OCI-M1 (cell line): ENCODE measurements around the gene MRPS9.

Experiments
- DNase-seq: peaks from one replicate; lab custom pipeline; 2025; lab: John Stamatoyannopoulos, UW

The MRPS9 gene

DNA sequence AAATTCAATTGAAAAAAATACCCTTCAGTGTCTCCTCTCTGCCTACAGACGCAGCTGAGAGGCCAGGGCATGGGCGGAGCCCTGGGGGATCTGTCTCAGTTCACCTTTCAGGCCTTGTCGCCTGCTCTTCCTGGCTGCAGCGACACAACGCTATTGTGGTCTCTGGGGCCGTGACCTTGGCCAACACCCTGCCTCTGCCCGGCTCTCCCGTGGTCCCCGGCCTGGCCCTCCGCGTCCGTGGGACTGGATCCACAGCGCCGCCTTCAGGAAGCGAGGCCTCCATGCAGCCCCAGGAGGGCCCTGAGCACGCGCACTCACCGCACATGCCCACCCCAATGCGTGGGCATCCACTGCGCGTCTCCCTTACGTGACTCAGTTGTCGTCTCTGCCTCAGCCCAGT lies 81.1 kb downstream of the MRPS9 start:
- no peak for DNase-seq

DNA sequence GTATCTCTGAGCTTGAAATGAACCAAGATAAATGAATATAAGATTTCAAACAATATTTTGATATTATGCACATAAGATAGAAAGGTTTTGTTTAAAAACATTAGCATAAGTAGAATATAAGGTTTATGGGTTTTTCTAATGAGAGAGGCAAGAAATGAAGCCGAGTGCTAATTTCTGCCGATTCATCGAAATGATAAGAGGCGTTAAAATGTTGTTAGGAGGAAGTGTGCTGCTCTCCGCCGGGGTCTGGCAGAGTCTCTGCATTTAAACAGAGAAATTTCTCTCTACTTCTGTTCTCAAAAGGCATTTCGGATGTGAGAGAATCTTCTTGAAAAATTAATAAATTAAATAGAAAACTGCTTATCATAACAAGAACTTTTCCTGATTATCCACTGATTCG lies 83.6 kb downstream of the MRPS9 start:
- DNase-seq, result peak; percentile 13

DNA sequence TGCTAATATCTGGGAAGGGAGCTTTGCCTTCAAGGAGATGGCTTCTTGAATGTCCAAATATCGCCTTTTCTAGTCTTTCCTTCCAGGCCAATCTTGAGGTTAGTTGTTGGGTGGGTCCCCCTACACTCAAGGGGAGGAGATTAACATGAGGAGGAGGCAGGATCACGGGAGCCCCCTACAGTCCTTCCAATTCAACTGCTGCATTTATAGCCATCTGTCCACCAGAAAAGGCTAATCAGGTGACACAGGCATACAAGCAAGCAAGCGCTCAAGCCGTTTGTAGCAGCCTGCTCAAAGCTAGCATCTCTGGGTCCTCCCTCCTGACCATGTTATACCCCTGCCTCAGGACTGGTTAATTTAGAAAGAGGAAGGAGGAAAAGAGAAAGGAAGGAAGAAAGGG lies 87.6 kb downstream of the MRPS9 start:
- DNase-seq, result peak; percentile 43

DNA sequence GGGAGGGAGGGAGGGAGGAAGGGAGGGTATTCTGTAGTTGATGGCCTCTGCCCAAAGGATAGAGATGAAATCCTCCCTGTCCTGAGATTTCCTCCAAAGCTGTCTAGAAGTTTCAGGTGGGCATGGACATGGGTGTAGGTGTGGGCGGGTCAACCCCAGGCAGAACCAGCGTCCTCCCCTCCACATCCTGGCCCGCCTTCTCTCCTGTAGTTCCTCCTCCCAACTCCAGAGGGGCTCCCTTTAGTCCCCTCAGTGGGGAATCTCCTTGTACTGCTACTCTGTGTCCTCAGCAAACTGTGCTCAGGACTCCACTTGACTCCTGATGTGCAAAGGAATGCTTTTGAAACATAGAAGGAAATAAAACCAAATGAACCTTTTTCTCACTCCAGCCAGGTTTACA lies 88.1 kb downstream of the MRPS9 start:
- no peak for DNase-seq

DNA sequence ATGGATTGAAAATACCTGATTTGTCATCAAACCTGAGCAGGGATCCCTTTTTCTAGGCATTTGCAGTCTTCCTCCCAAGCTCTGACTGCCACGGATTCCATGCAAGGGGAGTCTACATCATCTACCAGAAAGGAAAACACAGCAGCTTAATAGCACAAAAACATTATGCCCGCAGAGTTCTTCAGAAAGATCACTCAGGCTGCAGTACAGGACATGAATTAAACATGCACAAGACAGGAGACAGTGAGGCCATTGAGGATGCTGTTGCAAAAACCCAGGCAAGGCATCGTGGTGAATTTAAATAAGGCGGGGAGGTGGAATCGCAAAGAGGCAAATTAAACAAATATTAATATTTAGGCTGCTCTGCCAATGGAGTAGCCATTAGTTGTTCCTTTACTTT lies 88.5 kb downstream of the MRPS9 start:
- no peak for DNase-seq

GRCh38 chr2:105127289-105127915 lies 89.5 kb downstream of the MRPS9 start:
- DNase-seq, result no peak

GRCh38 chr2:105129722-105130232 lies 91.9 kb downstream of the MRPS9 start:
- DNase-seq, result peak; percentile 59

GRCh38 chr2:105130546-105130945 lies 92.7 kb downstream of the MRPS9 start:
- no peak for DNase-seq

DNA sequence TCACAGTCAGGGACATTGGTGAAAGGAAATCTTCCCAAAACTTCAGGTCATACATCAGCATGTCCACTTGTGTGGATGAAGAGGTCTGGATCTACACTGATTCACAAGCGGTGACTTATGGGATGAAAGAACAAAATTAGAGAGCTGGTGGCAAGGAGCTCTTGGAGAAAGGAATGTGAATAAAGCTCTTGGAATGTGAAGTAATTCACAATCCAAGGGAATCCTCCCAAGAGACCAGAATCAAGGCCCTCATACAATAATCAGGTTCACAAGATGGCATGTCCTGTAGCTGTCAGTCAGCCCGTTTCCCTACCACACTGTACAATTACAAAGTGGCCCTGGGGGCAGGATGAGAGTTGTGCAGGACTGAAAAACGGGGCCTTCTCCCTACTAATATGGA lies 96.2 kb downstream of the MRPS9 start:
- DNase-seq, result no peak

DNA sequence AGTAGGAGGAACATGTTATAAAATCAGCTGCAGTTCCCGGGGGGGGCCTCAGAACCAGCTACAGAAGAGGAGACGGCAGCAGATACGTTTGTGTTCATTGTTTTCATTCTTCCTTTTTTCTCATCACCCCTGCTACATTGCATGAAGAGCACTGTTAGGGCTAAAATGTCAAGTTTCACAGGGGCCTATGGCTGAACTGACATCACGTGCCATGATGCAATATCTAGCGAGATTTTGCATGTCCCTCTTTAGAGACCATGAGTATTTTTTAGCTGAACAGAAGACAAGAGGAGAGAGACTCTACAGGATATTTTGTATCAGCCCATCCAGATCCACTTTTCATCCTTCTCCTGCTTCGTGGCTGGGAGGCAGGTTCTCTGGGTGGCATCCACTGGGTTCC lies 97.6 kb downstream of the MRPS9 start:
- DNase-seq, result peak; percentile 2

GRCh38 chr2:105136394-105136793 lies 98.5 kb downstream of the MRPS9 start:
- DNase-seq, result no peak

DNA sequence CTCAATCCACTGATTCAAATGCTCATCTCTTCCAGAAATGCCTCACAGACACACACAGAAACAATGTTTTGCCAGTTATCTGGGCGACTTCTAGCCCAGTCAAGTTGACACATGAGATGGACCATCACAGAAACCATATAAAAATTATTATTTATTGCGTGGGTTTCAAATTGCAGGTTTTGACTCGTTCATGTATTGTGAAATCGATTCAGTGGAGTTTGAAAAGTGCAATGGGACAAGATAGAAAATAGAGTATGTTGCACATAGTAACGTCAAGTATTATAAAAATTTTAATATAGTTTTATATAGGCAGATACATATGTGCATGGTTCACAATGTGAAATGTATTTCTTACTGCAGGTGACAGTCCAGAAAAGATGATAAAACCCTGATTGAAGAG lies 100.8 kb downstream of the MRPS9 start:
- no peak for DNase-seq

DNA sequence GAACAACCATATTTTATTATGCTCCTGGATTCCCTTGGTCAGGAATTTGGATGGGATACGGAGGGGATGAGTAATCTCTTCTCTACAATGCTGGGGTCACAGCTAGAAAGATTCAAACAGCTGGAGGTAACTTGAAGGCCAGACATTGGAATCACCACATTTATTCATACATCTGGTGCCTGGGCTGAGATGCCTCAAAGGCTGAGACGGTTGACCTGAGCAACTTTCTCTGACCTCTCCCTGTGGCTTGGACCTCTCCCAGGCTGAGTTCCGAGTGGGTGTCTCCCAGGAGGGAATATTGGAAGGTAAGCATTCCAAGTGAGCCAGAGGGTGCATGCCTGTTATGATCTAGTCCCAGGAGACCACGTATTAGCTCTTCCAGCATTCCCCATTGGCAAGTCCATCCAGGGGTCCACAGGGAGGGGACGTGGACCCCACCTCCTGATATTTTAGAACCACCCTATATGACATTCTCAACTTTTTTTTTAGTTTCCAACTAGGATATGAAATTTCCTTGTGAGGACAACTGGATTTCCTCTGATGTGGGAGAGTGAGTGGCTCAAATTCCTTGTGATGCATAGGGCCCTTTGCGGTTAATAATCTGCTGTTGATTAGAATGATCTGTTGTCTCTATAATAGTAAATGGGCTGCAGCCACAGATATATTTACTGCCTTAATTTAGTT lies 101.8 kb downstream of the MRPS9 start:
- no peak for DNase-seq

DNA sequence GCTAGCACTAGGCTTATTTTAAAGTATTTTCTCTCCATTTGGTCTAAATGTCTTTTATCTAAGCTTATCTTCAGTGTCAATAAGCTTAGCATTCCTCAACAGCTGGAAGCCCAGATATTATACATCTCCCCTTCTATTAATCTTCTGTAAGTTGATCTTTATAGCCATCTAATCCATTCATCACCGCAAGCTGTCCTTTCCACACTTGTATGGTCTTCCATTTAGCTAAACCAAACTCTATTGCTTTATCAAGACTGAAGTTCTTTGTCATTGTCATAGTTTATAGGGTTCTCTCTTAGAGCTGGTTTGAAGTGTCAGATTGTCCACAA lies 102.3 kb downstream of the MRPS9 start:
- DNase-seq, result no peak

- no peak for DNase-seq
Measured at GRCh38 chr2:105141099-105141614, 103.3 kb downstream of the MRPS9 start.

GRCh38 chr2:105142239-105142638 lies 104.4 kb downstream of the MRPS9 start:
- DNase-seq, result no peak

DNA sequence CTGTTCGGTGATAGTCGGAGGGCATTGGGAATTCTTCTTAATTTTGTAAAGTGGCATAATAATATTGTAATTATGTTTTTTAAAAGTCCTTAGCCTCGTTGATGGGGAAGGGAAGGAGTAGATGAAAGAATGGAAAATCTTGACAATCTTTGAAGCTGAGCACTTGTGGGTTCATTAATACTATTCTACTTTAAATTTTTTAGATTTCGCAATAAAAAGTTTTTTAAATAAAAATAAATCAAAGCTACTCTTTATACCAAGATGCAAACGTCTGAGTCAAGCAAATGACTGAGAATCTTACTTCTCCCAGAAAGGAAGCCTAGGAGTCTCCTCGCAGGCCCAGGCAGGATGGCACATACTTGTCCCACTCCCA lies 105.2 kb downstream of the MRPS9 start:
- DNase-seq, result no peak

DNA sequence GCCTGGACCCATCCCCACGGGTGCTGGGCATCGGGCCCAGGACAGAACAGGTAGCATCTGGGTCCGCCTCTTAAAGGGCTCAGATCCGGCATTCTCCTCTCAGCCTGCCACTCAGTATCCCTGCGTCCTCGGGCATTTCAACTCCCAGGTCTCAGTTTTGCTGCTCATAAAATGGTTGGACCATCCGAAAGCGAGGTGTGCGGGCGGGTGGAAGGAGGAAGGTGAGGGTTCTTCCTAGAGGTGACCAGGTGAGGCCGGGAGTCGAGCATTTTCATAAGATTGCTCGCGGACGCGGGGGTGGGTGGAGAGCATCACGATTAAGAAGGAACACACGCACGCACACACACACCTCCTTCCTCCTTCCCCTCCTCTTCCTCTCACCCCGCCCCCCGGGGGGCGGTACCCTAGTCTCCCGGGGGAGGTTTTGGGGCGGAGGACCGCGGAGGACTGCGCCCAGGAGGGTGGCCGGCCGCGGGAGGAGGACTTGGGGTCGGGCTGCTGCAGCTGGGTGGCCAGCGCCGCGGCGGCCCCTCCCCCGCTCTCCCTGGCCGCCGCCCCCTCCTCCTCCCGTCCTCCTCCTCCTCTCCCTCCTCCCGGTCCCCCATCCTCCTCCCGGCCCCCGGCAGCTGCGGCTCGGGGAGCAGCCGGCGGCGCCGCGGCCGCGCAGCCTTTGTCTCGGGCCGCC lies 105.7 kb downstream of the MRPS9 start:
- no peak for DNase-seq

GRCh38 chr2:105144152-105144940 lies 106.5 kb downstream of the MRPS9 start:
- DNase-seq, result no peak

GRCh38 chr2:105144941-105145300 lies 107.1 kb downstream of the MRPS9 start:
- DNase-seq, result no peak

GRCh38 chr2:105149272-105149671 lies 111.4 kb downstream of the MRPS9 start:
- DNase-seq, result no peak
